ENCODE measurements around the gene SMOC2. TPM values are rescaled to one million over a fixed set of nuclear protein-coding genes. Genes with fewer than 3 reads are reported as not detected.

The SMOC2 gene
- polyA plus RNA-seq, 1 donor (not counting 4 experiments of a cell fraction or from before 2014, with no cell fraction given), result 1.1 TPM

GRCh38 chr6:168628176-168628553 is 187.2 kb downstream of the SMOC2 start:
- no peak for TF ChIP-seq EZH2 (IDR thresholded peaks at IDR 0.05; ENCODE audit: low read length)
- TF ChIP-seq, protein P1, sequence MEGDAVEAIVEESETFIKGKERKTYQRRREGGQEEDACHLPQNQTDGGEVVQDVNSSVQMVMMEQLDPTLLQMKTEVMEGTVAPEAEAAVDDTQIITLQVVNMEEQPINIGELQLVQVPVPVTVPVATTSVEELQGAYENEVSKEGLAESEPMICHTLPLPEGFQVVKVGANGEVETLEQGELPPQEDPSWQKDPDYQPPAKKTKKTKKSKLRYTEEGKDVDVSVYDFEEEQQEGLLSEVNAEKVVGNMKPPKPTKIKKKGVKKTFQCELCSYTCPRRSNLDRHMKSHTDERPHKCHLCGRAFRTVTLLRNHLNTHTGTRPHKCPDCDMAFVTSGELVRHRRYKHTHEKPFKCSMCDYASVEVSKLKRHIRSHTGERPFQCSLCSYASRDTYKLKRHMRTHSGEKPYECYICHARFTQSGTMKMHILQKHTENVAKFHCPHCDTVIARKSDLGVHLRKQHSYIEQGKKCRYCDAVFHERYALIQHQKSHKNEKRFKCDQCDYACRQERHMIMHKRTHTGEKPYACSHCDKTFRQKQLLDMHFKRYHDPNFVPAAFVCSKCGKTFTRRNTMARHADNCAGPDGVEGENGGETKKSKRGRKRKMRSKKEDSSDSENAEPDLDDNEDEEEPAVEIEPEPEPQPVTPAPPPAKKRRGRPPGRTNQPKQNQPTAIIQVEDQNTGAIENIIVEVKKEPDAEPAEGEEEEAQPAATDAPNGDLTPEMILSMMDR (optimal IDR thresholded peaks at IDR 0.05 in 1 of 3, IDR thresholded peaks at IDR 0.05 in 1 of 3, conservative IDR thresholded peaks at IDR 0.05 in 1 of 3; ENCODE audit: extremely low read depth in 1 of 3, insufficient read depth in 2 of 3, low read length in 3 of 3), result no peak
- Histone ChIP-seq H3K4me3 (ENCODE audit: control insufficient read depth in 2 of 3, extremely low read depth in 1 of 3, insufficient read depth in 2 of 3, low read depth in 1 of 3, low read length in 3 of 3) (no peak overlapping the region), H4K20me1 (ENCODE audit: control insufficient read depth, extremely low read depth, insufficient read depth, low read length) (no peaks in the 10 kb centered on the region), H3K9me1 (ENCODE audit: control insufficient read depth, extremely low read depth, insufficient read depth, low read length) (no peaks in the 10 kb centered on the region), H3K36me3 (ENCODE audit: control insufficient read depth in 2 of 2, extremely low read depth in 1 of 2, insufficient read depth in 2 of 2, low read length in 2 of 2) (no peaks in the 10 kb centered on the region), H2AFZ (ENCODE audit: control insufficient read depth, low read length) (no peak overlapping the region), H3K9me3 (ENCODE audit: control insufficient read depth, low read depth, low read length) (no peaks in the 10 kb centered on the region), H3K27ac (ENCODE audit: control insufficient read depth, insufficient read depth, low read length) (no peak overlapping the region), H3K79me2 (ENCODE audit: control insufficient read depth, insufficient read depth, low read length) (no peaks in the 10 kb centered on the region), H3K4me2 (ENCODE audit: control insufficient read depth, extremely low read depth, insufficient read depth, low read depth, low read length) (no peak overlapping the region), H3K27me3 (ENCODE audit: control insufficient read depth, extremely low read depth, insufficient read depth, low read length) (no peaks in the 10 kb centered on the region), H3K4me1 (ENCODE audit: control insufficient read depth, extremely low read depth, insufficient read depth, low read length) (no peaks in the 10 kb centered on the region), H3K9ac (ENCODE audit: control insufficient read depth, extremely low read depth, insufficient read depth, low read length) (no peak overlapping the region)
- dilution Hi-C loops (cut with MboI; ENCODE audit: extremely low pct_ligation_motif_present, low sequenced_read_pairs), result no loop called here
- FAIRE-seq (no peak), DNase-seq (ENCODE audit: low read depth, low spot score) (no peak)

GRCh38 chr6:168628732-168629245 is 187.8 kb downstream of the SMOC2 start:
- Histone ChIP-seq H3K36me3 (ENCODE audit: control insufficient read depth in 2 of 2, extremely low read depth in 1 of 2, insufficient read depth in 2 of 2, low read length in 2 of 2) (no peaks in the 10 kb centered on the region), H3K9ac (ENCODE audit: control insufficient read depth, extremely low read depth, insufficient read depth, low read length) (no peak overlapping the region), H3K4me3 (ENCODE audit: control insufficient read depth in 2 of 3, extremely low read depth in 1 of 3, insufficient read depth in 2 of 3, low read depth in 1 of 3, low read length in 3 of 3) (no peak overlapping the region), H3K79me2 (ENCODE audit: control insufficient read depth, insufficient read depth, low read length) (no peaks in the 10 kb centered on the region), H3K27ac (ENCODE audit: control insufficient read depth, insufficient read depth, low read length) (no peak overlapping the region), H2AFZ (ENCODE audit: control insufficient read depth, low read length) (no peak overlapping the region), H3K27me3 (ENCODE audit: control insufficient read depth, extremely low read depth, insufficient read depth, low read length) (no peaks in the 10 kb centered on the region), H3K9me3 (ENCODE audit: control insufficient read depth, low read depth, low read length) (no peaks in the 10 kb centered on the region), H3K4me2 (ENCODE audit: control insufficient read depth, extremely low read depth, insufficient read depth, low read depth, low read length) (no peak overlapping the region), H4K20me1 (ENCODE audit: control insufficient read depth, extremely low read depth, insufficient read depth, low read length) (no peaks in the 10 kb centered on the region), H3K4me1 (ENCODE audit: control insufficient read depth, extremely low read depth, insufficient read depth, low read length) (no peaks in the 10 kb centered on the region), H3K9me1 (ENCODE audit: control insufficient read depth, extremely low read depth, insufficient read depth, low read length) (no peaks in the 10 kb centered on the region)
- FAIRE-seq, result no peak
- dilution Hi-C loops (cut with MboI; ENCODE audit: extremely low pct_ligation_motif_present, low sequenced_read_pairs), result no loop called here
- TF ChIP-seq EZH2 (IDR thresholded peaks at IDR 0.05; ENCODE audit: low read length), result no peak
- TF ChIP-seq, protein P1 (optimal IDR thresholded peaks at IDR 0.05 in 1 of 3, IDR thresholded peaks at IDR 0.05 in 1 of 3, conservative IDR thresholded peaks at IDR 0.05 in 1 of 3; ENCODE audit: extremely low read depth in 1 of 3, insufficient read depth in 2 of 3, low read length in 3 of 3), result no peak
- no peak for DNase-seq (ENCODE audit: low read depth, low spot score)
